Osteoblast (primary cell): ENCODE results near the gene EYS. TPM values are rescaled to one million over a fixed set of nuclear protein-coding genes. Genes with fewer than 3 reads are reported as not detected.

Experiments
- DNase-seq: peaks from one replicate; pipeline ENCODE4 v3.0.0; 2011; ENCODE audit warnings: low spot score, mixed read lengths; ENCODE audit not compliant: insufficient read length; ENCODE audit errors: missing footprints
- H2AFZ ChIP-seq: 2 replicates; pipeline ENCODE4 v1.6.0; 2011; ENCODE audit warnings: mild to moderate bottlenecking, low read length
- H3K27ac ChIP-seq: 2 replicates; pipeline ENCODE4 v1.5.1; 2011; ENCODE audit warnings: mild to moderate bottlenecking, low read depth, low read length, moderate library complexity
- H3K27me3 ChIP-seq: 2 replicates; pipeline ENCODE4 v1.6.0; 2012; ENCODE audit warnings: mild to moderate bottlenecking, control low read depth, inconsistent platforms, low read length, moderate library complexity; ENCODE audit not compliant: insufficient read depth
- H3K36me3 ChIP-seq: 2 replicates; pipeline ENCODE4 v1.5.1; 2011; ENCODE audit warnings: mild to moderate bottlenecking, low read length, control low read depth, moderate library complexity; ENCODE audit not compliant: insufficient read depth
- H3K4me1 ChIP-seq: 2 replicates; pipeline ENCODE4 v1.5.1; 2011; ENCODE audit warnings: mild to moderate bottlenecking, low read length, control low read depth, moderate library complexity; ENCODE audit not compliant: insufficient read depth
- H3K4me2 ChIP-seq: 2 replicates; pipeline ENCODE4 v1.6.0; 2011; ENCODE audit warnings: mild to moderate bottlenecking, low read length; ENCODE audit not compliant: insufficient read depth
- H3K4me3 ChIP-seq: fragments of 200-600 bp; sonication (generic); 3 replicates; pipeline ENCODE4 v1.5.1; 2012; ENCODE audit warnings: mild to moderate bottlenecking, low read length, inconsistent platforms; ENCODE audit not compliant: insufficient read depth
- H3K79me2 ChIP-seq: 2 replicates; pipeline ENCODE4 v1.6.0; 2012; ENCODE audit warnings: mild to moderate bottlenecking, low read length, control low read depth, inconsistent platforms; ENCODE audit not compliant: insufficient read depth
- H3K9me3 ChIP-seq: 2 replicates; pipeline ENCODE4 v1.5.1; 2011; ENCODE audit warnings: low read depth, low read length, control low read depth
- H4K20me1 ChIP-seq: 2 replicates; pipeline ENCODE4 v1.6.0; 2012; ENCODE audit warnings: mild to moderate bottlenecking, low read length, control low read depth; ENCODE audit not compliant: insufficient read depth
- CTCF ChIP-seq: IDR thresholded peaks from 2 replicates; pipeline ENCODE4 v1.5.1; 2011; ENCODE audit warnings: mild to moderate bottlenecking, low read depth, low read length, moderate library complexity; ENCODE audit errors: extremely low read depth
- total RNA-seq: library from RNA; depleted of rRNA; stranded (reverse); fragments of >200 nt; gene quantifications from 2 replicates; pipeline ENCODE4 v1.2.3, GENCODE V29; 2012

The EYS gene
- total RNA-seq, 1 donor, result under 0.01 TPM

GRCh38 chr6:63943826-63944225, 1763.2 kb downstream of the EYS start:
- no peaks in the 10 kb centered on the region for H3K36me3 ChIP-seq
- H3K79me2 ChIP-seq, result no peaks in the 10 kb centered on the region
- no peak for TF ChIP-seq CTCF
- no peaks in the 10 kb centered on the region for H4K20me1 ChIP-seq
- H2AFZ ChIP-seq, result no peak overlapping the region
- H3K9me3 ChIP-seq, result no peaks in the 10 kb centered on the region
- no peaks in the 10 kb centered on the region for H3K27me3 ChIP-seq
- no peaks in the 10 kb centered on the region for H3K4me1 ChIP-seq
- no peak overlapping the region for H3K27ac ChIP-seq
- no peak overlapping the region for H3K4me2 ChIP-seq
- H3K4me3 ChIP-seq, result no peak overlapping the region
- no peak for DNase-seq

GRCh38 chr6:63941747-63942470, 1765.1 kb downstream of the EYS start:
- H3K4me2 ChIP-seq, result no peak overlapping the region
- TF ChIP-seq CTCF, result no peak
- H3K4me1 ChIP-seq, result no peaks in the 10 kb centered on the region
- no peaks in the 10 kb centered on the region for H3K9me3 ChIP-seq
- no peaks in the 10 kb centered on the region for H3K79me2 ChIP-seq
- no peak overlapping the region for H2AFZ ChIP-seq
- no peaks in the 10 kb centered on the region for H3K36me3 ChIP-seq
- no peak overlapping the region for H3K4me3 ChIP-seq
- no peaks in the 10 kb centered on the region for H3K27me3 ChIP-seq
- H3K27ac ChIP-seq, result no peak overlapping the region
- H4K20me1 ChIP-seq, result no peaks in the 10 kb centered on the region
- DNase-seq, result no peak

DNA sequence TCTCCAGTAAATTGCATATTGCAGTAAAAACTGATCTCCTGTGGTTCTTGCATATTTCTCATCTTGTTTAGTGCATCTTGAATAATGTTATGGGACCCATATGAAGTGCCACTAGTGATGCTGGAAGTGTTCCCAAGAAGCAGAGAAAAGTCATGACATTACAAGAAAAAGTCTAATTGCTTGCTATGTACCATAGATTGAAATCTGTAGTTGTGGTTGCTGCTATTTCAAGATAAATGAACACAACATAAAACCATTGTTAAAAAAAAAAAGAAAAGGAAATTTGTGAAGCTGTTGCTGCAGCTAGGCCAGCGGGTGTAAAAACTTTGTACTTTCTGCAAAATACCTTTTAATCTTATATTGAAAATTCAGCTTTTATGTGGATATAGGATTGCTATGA, 1767.0 kb downstream of the EYS start:
- H3K4me3 ChIP-seq, result no peak overlapping the region

DNA sequence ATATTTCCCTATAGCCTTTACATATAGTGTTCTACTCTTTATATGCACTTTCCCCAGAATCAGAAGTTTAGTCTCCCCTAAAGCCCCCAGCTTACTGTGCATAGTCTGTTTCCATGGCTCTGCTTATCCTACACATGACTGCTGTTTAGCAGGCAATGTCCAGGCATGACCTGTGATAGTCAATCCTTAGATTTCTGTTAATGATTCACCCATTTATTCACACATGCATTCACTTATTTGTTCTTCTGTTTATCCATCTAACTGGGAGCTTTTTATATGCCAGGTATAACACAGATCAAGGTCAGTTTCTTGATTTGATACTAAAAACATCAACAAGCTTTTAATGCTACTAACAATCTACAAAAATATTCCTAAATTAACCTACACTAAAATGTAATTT, 1770.6 kb downstream of the EYS start:
- Histone ChIP-seq H2AFZ (no peak overlapping the region), H3K4me1 (no peaks in the 10 kb centered on the region), H3K4me3 (no peak overlapping the region), H3K27ac (no peak overlapping the region), H3K9me3 (no peaks in the 10 kb centered on the region), H3K79me2 (no peaks in the 10 kb centered on the region), H3K4me2 (no peak overlapping the region), H4K20me1 (no peaks in the 10 kb centered on the region), H3K27me3 (no peaks in the 10 kb centered on the region), H3K36me3 (no peaks in the 10 kb centered on the region)
- DNase-seq, result no peak
- TF ChIP-seq CTCF, result no peak

More for the DNA sequence above, 1767.0 kb downstream of the EYS start:
- no peaks in the 10 kb centered on the region for H3K27me3 ChIP-seq
- H3K4me1 ChIP-seq, result no peaks in the 10 kb centered on the region
- no peak overlapping the region for H2AFZ ChIP-seq
- no peaks in the 10 kb centered on the region for H3K36me3 ChIP-seq
- H4K20me1 ChIP-seq, result no peaks in the 10 kb centered on the region
- H3K79me2 ChIP-seq, result no peaks in the 10 kb centered on the region
- no peak overlapping the region for H3K4me2 ChIP-seq
- H3K27ac ChIP-seq, result no peak overlapping the region
- H3K9me3 ChIP-seq, result no peaks in the 10 kb centered on the region
- no peak for DNase-seq
- no peak for TF ChIP-seq CTCF
